Measurements from ENCODE around the gene SMARCA4. TPM values are rescaled to one million over a fixed set of nuclear protein-coding genes. Genes with fewer than 3 reads are reported as not detected.
"Not testable (repeated sequence)": the region's sequence is repeated elsewhere in the genome, so short reads cannot be mapped to it uniquely, and the experiment has no call there.

SMARCA4 gene
- total RNA-seq, 2 donors from 2014 or later: 118 to 175 TPM

- H3K4me3 Mint-ChIP-seq: peak overlapping the region; percentile 75
- peaks cover 3% of the 10 kb centered on the region for H3K9me3 Mint-ChIP-seq
- peaks cover 43 to 45% of the 10 kb centered on the region in 2 donors for H3K4me1 Mint-ChIP-seq (ENCODE audit: low read depth in 2 of 2)
- peaks cover 13% of the 10 kb centered on the region for H3K36me3 Mint-ChIP-seq
- ATAC-seq (no peak), DNase-seq (ENCODE audit: low spot score) (no peak)
- H3K27ac Mint-ChIP-seq: peak overlapping the region; percentile 81 to 98
- H3K27me3 Mint-ChIP-seq: no peaks in the 10 kb centered on the region
These were observed 133.7 kb downstream of the SMARCA4 start for GRCh38 chr19:11094520-11094894.

DNA sequence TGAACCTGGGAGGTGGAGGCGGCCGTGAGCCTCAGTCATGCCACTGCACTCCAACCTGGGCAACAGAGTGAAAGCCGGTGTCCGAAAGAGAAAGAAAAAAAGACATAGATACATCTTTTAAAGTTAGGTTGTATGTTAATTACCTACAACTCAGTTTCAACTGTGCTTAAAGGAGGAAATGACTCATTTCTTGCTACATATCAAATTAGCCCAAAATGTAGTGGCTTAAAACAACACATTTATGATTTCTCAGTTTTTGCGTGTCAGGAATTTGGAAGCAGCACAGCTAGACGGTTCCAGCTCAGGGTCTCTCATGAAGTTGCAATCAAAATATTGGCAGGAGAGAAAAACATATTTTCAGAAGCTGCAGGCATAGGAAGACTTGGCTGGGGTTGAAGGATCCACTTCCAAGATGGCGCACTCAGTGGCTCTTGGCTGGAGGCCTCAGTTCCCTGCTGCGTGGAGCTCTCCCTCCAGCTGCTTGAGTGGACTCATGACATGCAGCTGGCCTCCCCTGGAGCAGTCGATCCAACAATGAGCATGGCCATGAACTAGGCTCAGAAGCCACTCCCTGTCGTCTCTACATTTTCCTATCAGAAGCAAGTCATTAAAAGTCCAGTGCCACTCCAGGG is 135.5 kb downstream of the SMARCA4 start:
- DNase-seq (ENCODE audit: low spot score) (no peak), ATAC-seq (peak; percentile 70 to 76)
- peaks cover 20% of the 10 kb centered on the region for H3K36me3 Mint-ChIP-seq
- H3K27ac Mint-ChIP-seq: peak overlapping the region; percentile 81 to 98
- H3K4me1 Mint-ChIP-seq (ENCODE audit: low read depth in 2 of 2): peaks cover 47 to 53% of the 10 kb centered on the region in 2 donors
- H3K27me3 Mint-ChIP-seq: no peaks in the 10 kb centered on the region
- peak overlapping the region; percentile 75 for H3K4me3 Mint-ChIP-seq
- H3K9me3 Mint-ChIP-seq: peaks cover 3% of the 10 kb centered on the region

- H3K4me1 Mint-ChIP-seq (ENCODE audit: low read depth in 2 of 2): peaks cover 44 to 49% of the 10 kb centered on the region in 2 donors
- peak overlapping the region; percentile 18 to 98 for H3K27ac Mint-ChIP-seq
- not testable (repeated sequence) for ATAC-seq; H3K27me3 Mint-ChIP-seq; H3K9me3 Mint-ChIP-seq; DNase-seq (ENCODE audit: low spot score)
- peaks cover 20% of the 10 kb centered on the region for H3K36me3 Mint-ChIP-seq
- peak overlapping the region; percentile 4 for H3K4me3 Mint-ChIP-seq
These were observed 136.5 kb downstream of the SMARCA4 start for GRCh38 chr19:11097367-11097766.

DNA sequence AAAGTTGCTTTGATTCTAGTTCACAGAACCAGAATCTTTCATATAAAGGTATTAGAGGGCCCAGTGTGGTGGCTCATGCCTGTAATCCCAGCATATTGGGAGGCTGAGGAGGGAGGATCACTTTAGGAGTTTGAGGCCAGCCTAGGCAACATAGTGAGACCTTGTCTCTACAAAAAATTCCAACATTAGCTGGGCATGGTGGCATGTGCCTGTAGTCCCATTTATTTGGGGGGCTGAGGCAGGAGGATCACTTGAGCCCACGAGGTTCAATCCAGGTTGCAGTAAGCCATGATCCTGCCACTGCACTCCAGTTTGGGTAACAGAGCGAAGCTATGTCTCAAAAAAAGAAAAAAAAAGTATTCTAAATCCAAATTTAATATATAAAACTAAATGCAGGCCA is 137.5 kb downstream of the SMARCA4 start:
- Mint-ChIP-seq H3K4me3 (no peak overlapping the region), H3K36me3 (peaks cover 24% of the 10 kb centered on the region), H3K4me1 (ENCODE audit: low read depth in 2 of 2) (peaks cover 38 to 39% of the 10 kb centered on the region in 2 donors), H3K27me3 (no peaks in the 10 kb centered on the region), H3K27ac (peak overlapping the region in 1 of 2 donors; percentile 18), H3K9me3 (peaks cover 3% of the 10 kb centered on the region)
- ATAC-seq (no peak), DNase-seq (ENCODE audit: low spot score) (no peak)

GRCh38 chr19:11098861-11099260 is 138.0 kb downstream of the SMARCA4 start:
- no peak overlapping the region for H3K4me3 Mint-ChIP-seq

DNA sequence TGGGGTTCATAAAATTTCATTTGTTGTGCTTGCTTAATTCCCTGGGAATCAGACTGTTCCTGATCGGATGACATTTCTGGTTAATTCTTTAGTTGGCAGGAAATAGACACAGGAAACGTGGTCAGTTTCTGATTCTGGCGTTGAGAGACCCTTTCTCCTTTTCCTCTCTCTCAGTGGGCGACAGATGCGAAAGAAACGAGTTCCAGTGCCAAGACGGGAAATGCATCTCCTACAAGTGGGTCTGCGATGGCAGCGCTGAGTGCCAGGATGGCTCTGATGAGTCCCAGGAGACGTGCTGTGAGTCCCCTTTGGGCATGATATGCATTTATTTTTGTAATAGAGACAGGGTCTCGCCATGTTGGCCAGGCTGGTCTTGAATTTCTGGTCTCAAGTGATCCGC is 139.2 kb downstream of the SMARCA4 start:
- ATAC-seq (no peak), DNase-seq (ENCODE audit: low spot score) (no peak)
- peak overlapping the region; percentile 53 to 89 for H3K27ac Mint-ChIP-seq
- peaks cover 3% of the 10 kb centered on the region for H3K9me3 Mint-ChIP-seq
- H3K27me3 Mint-ChIP-seq: no peaks in the 10 kb centered on the region
- peaks cover 25 to 29% of the 10 kb centered on the region in 2 donors for H3K4me1 Mint-ChIP-seq (ENCODE audit: low read depth in 2 of 2)
- H3K4me3 Mint-ChIP-seq: peak overlapping the region; percentile 4
- peaks cover 25% of the 10 kb centered on the region for H3K36me3 Mint-ChIP-seq

More at GRCh38 chr19:11098861-11099260, 138.0 kb downstream of the SMARCA4 start:
- Mint-ChIP-seq H3K9me3 (peaks cover 3% of the 10 kb centered on the region), H3K27me3 (no peaks in the 10 kb centered on the region), H3K4me1 (ENCODE audit: low read depth in 2 of 2) (peaks cover 34 to 37% of the 10 kb centered on the region in 2 donors), H3K36me3 (peaks cover 24% of the 10 kb centered on the region), H3K27ac (peak overlapping the region; percentile 53 to 89)
- DNase-seq (ENCODE audit: low spot score): no peak
- no peak for ATAC-seq

GRCh38 chr19:11101057-11101456 is 140.2 kb downstream of the SMARCA4 start:
- peaks cover 28% of the 10 kb centered on the region for H3K36me3 Mint-ChIP-seq
- ATAC-seq: no peak
- H3K27ac Mint-ChIP-seq: no peak overlapping the region
- H3K27me3 Mint-ChIP-seq: no peaks in the 10 kb centered on the region
- no peak overlapping the region for H3K4me3 Mint-ChIP-seq
- H3K4me1 Mint-ChIP-seq (ENCODE audit: low read depth in 2 of 2): peaks cover 20 to 21% of the 10 kb centered on the region in 2 donors
- DNase-seq (ENCODE audit: low spot score): no peak
- peaks cover 3% of the 10 kb centered on the region for H3K9me3 Mint-ChIP-seq

- DNase-seq (ENCODE audit: low spot score): no peak
- H3K27ac Mint-ChIP-seq: no peak overlapping the region
- H3K9me3 Mint-ChIP-seq: no peaks in the 10 kb centered on the region
- ATAC-seq: no peak
- H3K36me3 Mint-ChIP-seq: peaks cover 22% of the 10 kb centered on the region
- peaks cover 10 to 14% of the 10 kb centered on the region in 2 donors for H3K4me1 Mint-ChIP-seq (ENCODE audit: low read depth in 2 of 2)
- H3K4me3 Mint-ChIP-seq: no peak overlapping the region
- no peaks in the 10 kb centered on the region for H3K27me3 Mint-ChIP-seq
These were observed 142.1 kb downstream of the SMARCA4 start for GRCh38 chr19:11102944-11103343.

DNA sequence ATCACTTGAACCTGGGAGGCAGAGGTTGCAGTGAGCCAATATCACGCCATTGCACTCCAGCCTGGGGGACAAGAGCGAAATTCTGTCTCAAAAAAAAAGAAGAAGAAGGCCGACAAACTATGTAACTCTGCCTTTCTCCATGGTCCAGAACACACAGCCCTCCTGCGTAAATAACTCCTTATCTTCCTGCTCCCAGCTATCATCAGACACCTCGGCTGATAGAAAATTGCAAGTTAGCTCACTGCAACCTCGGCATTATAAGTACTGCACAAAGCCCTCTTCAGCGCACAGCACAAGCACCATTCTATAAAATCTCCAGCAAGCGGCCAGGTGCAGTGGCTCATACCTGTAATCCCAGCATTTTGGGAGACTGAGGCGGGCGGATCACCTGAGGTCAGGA is 142.8 kb downstream of the SMARCA4 start:
- H3K4me3 Mint-ChIP-seq: not testable (repeated sequence)

DNA sequence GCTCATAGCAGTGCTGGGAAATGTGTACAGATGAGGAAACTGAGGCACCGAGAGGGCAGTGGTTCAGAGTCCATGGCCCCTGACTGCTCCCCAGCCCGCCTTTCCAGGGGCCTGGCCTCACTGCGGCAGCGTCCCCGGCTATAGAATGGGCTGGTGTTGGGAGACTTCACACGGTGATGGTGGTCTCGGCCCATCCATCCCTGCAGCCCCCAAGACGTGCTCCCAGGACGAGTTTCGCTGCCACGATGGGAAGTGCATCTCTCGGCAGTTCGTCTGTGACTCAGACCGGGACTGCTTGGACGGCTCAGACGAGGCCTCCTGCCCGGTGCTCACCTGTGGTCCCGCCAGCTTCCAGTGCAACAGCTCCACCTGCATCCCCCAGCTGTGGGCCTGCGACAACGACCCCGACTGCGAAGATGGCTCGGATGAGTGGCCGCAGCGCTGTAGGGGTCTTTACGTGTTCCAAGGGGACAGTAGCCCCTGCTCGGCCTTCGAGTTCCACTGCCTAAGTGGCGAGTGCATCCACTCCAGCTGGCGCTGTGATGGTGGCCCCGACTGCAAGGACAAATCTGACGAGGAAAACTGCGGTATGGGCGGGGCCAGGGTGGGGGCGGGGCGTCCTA is 144.3 kb downstream of the SMARCA4 start:
- Mint-ChIP-seq H3K27me3 (no peaks in the 10 kb centered on the region), H3K4me1 (ENCODE audit: low read depth in 2 of 2) (peaks cover 2 to 4% of the 10 kb centered on the region in 2 donors), H3K36me3 (peaks cover 17% of the 10 kb centered on the region), H3K4me3 (no peak overlapping the region), H3K9me3 (no peaks in the 10 kb centered on the region), H3K27ac (no peak overlapping the region)
- peak in 1 of 2 donors; percentile 27 for ATAC-seq
- no peak for DNase-seq (ENCODE audit: low spot score)

More for the DNA sequence above, 142.8 kb downstream of the SMARCA4 start:
- Mint-ChIP-seq H3K36me3 (peaks cover 22% of the 10 kb centered on the region), H3K4me1 (ENCODE audit: low read depth in 2 of 2) (peaks cover 10 to 14% of the 10 kb centered on the region in 2 donors)
- not testable (repeated sequence) for H3K27me3 Mint-ChIP-seq; H3K9me3 Mint-ChIP-seq; H3K27ac Mint-ChIP-seq; ATAC-seq; DNase-seq (ENCODE audit: low spot score)

DNA sequence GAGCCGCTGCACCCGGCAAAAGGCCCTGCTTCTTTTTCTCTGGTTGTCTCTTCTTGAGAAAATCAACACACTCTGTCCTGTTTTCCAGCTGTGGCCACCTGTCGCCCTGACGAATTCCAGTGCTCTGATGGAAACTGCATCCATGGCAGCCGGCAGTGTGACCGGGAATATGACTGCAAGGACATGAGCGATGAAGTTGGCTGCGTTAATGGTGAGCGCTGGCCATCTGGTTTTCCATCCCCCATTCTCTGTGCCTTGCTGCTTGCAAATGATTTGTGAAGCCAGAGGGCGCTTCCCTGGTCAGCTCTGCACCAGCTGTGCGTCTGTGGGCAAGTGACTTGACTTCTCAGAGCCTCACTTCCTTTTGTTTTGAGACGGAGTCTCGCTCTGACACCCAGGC is 145.6 kb downstream of the SMARCA4 start:
- Mint-ChIP-seq H3K36me3 (peaks cover 14% of the 10 kb centered on the region), H3K4me3 (no peak overlapping the region), H3K9me3 (no peaks in the 10 kb centered on the region), H3K27me3 (no peaks in the 10 kb centered on the region), H3K27ac (no peak overlapping the region), H3K4me1 (ENCODE audit: low read depth in 2 of 2) (peaks cover 0 to 3% of the 10 kb centered on the region in 2 donors)
- DNase-seq (ENCODE audit: low spot score) (no peak), ATAC-seq (no peak)

DNA sequence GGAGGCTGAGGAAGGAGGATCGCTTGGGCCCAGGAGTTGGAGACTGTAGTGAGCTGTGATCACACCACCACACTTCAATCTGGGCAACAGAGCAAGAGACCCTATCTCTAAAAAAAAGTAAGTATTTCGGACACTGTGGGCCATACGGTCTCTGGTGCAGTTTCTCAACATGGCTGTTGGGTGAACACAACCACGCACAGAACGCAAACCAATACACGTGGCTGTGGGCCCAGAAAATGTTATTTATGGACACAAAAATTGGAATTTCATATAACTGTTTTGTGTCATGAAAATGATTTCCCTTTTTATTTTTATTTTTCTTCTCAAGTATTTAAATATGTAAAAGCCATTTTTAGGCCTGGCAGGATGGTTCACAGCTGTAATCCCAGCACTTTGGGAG is 147.9 kb downstream of the SMARCA4 start:
- Mint-ChIP-seq H3K27me3 (no peaks in the 10 kb centered on the region), H3K27ac (no peak overlapping the region), H3K4me1 (ENCODE audit: low read depth in 2 of 2) (peaks cover 0 to 7% of the 10 kb centered on the region in 2 donors), H3K9me3 (no peaks in the 10 kb centered on the region), H3K4me3 (no peak overlapping the region), H3K36me3 (peaks cover 16% of the 10 kb centered on the region)
- DNase-seq (ENCODE audit: low spot score) (no peak), ATAC-seq (no peak)

GRCh38 chr19:11111117-11111770 is 150.4 kb downstream of the SMARCA4 start:
- Mint-ChIP-seq H3K4me3 (no peak overlapping the region), H3K9me3 (no peaks in the 10 kb centered on the region), H3K4me1 (ENCODE audit: low read depth in 2 of 2) (peaks cover 0 to 5% of the 10 kb centered on the region in 2 donors), H3K36me3 (peaks cover 6% of the 10 kb centered on the region), H3K27ac (no peak overlapping the region), H3K27me3 (no peaks in the 10 kb centered on the region)
- DNase-seq (ENCODE audit: low spot score) (no peak), ATAC-seq (peak in 1 of 2 donors; percentile 20)

- peaks cover 0 to 5% of the 10 kb centered on the region in 2 donors for H3K4me1 Mint-ChIP-seq (ENCODE audit: low read depth in 2 of 2)
- no peak overlapping the region for H3K4me3 Mint-ChIP-seq
- DNase-seq (ENCODE audit: low spot score) (no peak), ATAC-seq (no peak)
- H3K27ac Mint-ChIP-seq: no peak overlapping the region
- H3K9me3 Mint-ChIP-seq: no peaks in the 10 kb centered on the region
- no peaks in the 10 kb centered on the region for H3K27me3 Mint-ChIP-seq
- H3K36me3 Mint-ChIP-seq: peaks cover 6% of the 10 kb centered on the region
These were observed 150.9 kb downstream of the SMARCA4 start for GRCh38 chr19:11111771-11112144.
